Thyroid gland (tissue), 4 donors: Measurements from ENCODE around the gene COTL1. TPM values are rescaled to one million over a fixed set of nuclear protein-coding genes. Genes with fewer than 3 reads are reported as not detected.
A peak's percentile ranks its signal among the peaks of the same experiment; 100 is the strongest.
"Not testable (repeated sequence)": the region's sequence is repeated elsewhere in the genome, so short reads cannot be mapped to it uniquely, and the experiment has no call there.

Source experiments
- DNase-seq, 2 donors: peaks; one replicate each; pipeline ENCODE4 v3.0.0-alpha.2; 2019
- H3K27ac ChIP-seq, 3 donors: fragments of 200-600 bp; sonication (generic); 1 replicate in 2 of 3; 2 replicates in 1 of 3; pipeline ENCODE4 v1.5.1; 2016 to 2019; ENCODE audit warnings: mild to moderate bottlenecking in 1 of 3, moderate library complexity in 1 of 3
- H3K27me3 ChIP-seq: fragments of 200-600 bp; sonication (generic); one replicate; pipeline ENCODE4 v1.5.1; 2019
- H3K36me3 ChIP-seq, 2 donors: fragments of 200-600 bp; sonication (generic); one replicate each; pipeline ENCODE4 v1.5.1; 2016 to 2019
- H3K4me1 ChIP-seq, 2 donors: fragments of 200-600 bp; sonication (generic); one replicate each; pipeline ENCODE4 v1.5.1; 2017 to 2019
- H3K4me3 ChIP-seq, 3 donors: fragments of 200-600 bp; sonication (generic); replicated peaks in 1 of 3; 1 replicate in 2 of 3; 2 replicates in 1 of 3; pipeline ENCODE4 v1.5.1; 2016; ENCODE audit warnings: mild to moderate bottlenecking in 1 of 3
- H3K9me3 ChIP-seq: fragments of 200-600 bp; sonication (generic); one replicate; pipeline ENCODE4 v1.5.1; 2017
- CTCF ChIP-seq, 6 experiments: fragments of 200-600 bp in 3 of 6; fragments of 450-650 bp in 3 of 6; sonication (generic) in 3 of 6; IDR thresholded peaks; one replicate each; pipeline ENCODE4 v1.5.1; 2016 to 2019; ENCODE audit warnings: antibody characterized with exemption in 6 of 6, mild to moderate bottlenecking in 2 of 6, inconsistent platforms in 1 of 6, moderate library complexity in 1 of 6
- POLR2A ChIP-seq, 2 donors: fragments of 450-650 bp; IDR thresholded peaks; one replicate each; pipeline ENCODE4 v1.6.1; 2017; ENCODE audit warnings: antibody characterized with exemption in 2 of 2, mild to moderate bottlenecking in 2 of 2, moderate library complexity in 1 of 2
- WGBS, 2 donors: methylation state at CpG; one replicate each; pipeline ENCODE4 v1.1.5; 2017; 5-methylcytosine and 5-hydroxymethylcytosine counted together
- intact Hi-C: fragments of 100-400 bp; cut with DNase I; formaldehyde crosslinking; loops from one replicate; pipeline ENCODE4 v1.15.1; 2023
- total RNA-seq, 4 donors: library from RNA; depleted of rRNA; stranded (reverse); fragments of >200 nt; gene quantifications; one replicate each; pipeline ENCODE4 v1.2.3, GENCODE V29; 2016

The COTL1 gene
- total RNA-seq, 4 donors from 2014 or later, result 26.0 to 39.7 (median 31.4) TPM

DNA sequence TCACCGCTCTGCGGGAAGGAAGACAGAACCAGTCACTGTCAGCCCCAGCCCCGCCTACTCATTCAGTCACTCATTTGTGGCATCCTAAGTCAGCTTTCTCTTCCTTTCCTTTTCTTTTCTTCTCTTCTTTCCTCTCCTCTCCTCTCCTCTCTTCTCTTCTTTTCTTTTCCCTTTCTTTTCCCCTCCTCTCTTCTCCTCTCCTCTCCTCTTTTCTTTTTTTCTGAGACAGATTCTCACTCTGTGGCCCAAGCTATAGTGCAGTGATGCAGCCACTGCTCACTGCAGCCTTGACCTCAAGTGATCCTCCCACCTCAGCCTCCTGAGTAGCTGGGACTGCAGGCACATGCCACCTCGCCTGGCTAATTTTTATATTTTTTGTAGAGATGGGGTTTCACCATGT lies 19.8 kb upstream of the COTL1 start:
- no peak for DNase-seq
- 90 to 91% methylated on average over 4 of the region's 4 CpGs for WGBS, 2 donors
- no peaks in the 10 kb centered on the region for H3K27me3 ChIP-seq

DNA sequence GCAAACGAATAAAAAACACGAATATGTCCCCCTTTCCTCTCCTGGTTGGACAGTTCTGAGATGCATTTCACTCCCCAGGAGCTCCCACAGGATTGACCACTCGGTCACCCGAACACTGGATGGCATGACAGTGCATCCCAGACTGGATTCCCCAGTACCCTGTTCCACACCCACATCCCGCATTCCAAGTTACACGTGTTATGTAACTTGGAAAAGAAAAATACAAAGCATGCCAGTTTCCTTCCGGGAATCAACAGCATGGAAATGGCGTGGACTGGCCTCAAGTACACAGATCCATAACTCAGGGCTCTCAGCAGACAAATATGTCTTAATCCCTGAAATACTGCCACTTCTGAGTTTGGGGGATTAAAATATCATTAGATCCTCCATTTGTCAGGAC lies 17.8 kb upstream of the COTL1 start:
- H3K4me3 ChIP-seq, result no peak overlapping the region
- no peak overlapping the region for H3K27ac ChIP-seq
- H3K9me3 ChIP-seq, result no peaks in the 10 kb centered on the region
- WGBS, 2 donors, result 78 to 79% methylated on average over 8 of the region's 8 CpGs
- H3K27me3 ChIP-seq, result no peaks in the 10 kb centered on the region
- DNase-seq, result no peak
- no peak for TF ChIP-seq CTCF (IDR thresholded peaks at IDR 0.05)
- H3K36me3 ChIP-seq, result no peaks in the 10 kb centered on the region
- peaks cover 11 to 20% of the 10 kb centered on the region in 2 donors for H3K4me1 ChIP-seq
- intact Hi-C loops, result no loop called here

More for the DNA sequence above, 19.8 kb upstream of the COTL1 start:
- intact Hi-C loops, result no loop called here
- Histone ChIP-seq H3K4me1 (peaks cover 20 to 34% of the 10 kb centered on the region in 2 donors), H3K4me3 (no peak overlapping the region), H3K27ac (no peak overlapping the region), H3K36me3 (no peaks in the 10 kb centered on the region), H3K9me3 (no peaks in the 10 kb centered on the region)
- no peak for TF ChIP-seq CTCF (IDR thresholded peaks at IDR 0.05)
- TF ChIP-seq POLR2A (IDR thresholded peaks at IDR 0.05), result no peak

GRCh38 chr16:84633622-84634021 lies 15.7 kb upstream of the COTL1 start:
- Histone ChIP-seq H3K9me3 (no peaks in the 10 kb centered on the region), H3K4me1 (peaks cover 14 to 16% of the 10 kb centered on the region in 2 donors), H3K27me3 (no peaks in the 10 kb centered on the region), H3K27ac (peak overlapping the region in 1 of 3 donors; percentile 9), H3K36me3 (no peaks in the 10 kb centered on the region), H3K4me3 (no peak overlapping the region)
- peak; percentile 90 to 92 for DNase-seq
- 13 to 28% methylated on average over 9 of the region's 9 CpGs for WGBS, 2 donors
- intact Hi-C loops, result no loop called here
- TF ChIP-seq POLR2A (IDR thresholded peaks at IDR 0.05), result no peak
- TF ChIP-seq CTCF (IDR thresholded peaks at IDR 0.05), result no peak

DNA sequence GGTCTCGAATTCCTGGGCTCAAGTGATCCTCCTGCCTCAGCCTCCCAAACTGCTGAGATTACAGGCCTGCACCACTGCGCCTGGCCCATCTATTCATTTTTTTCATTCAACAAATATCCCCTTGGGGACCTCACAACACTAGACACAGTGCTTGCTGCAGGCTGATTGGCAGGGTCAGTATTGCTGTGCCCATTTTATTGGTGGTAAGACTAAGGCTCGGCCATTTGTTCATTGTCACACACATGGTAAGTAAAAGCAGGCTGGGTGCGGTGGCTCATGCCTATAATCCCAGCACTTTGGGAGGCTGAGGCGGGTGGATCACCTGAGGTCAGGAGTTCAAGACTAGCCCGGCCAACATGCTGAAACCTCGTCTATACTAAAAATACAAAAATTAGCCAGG lies 15.0 kb upstream of the COTL1 start:
- intact Hi-C loops, H3K9me3 ChIP-seq, H3K27me3 ChIP-seq, H3K36me3 ChIP-seq, DNase-seq, H3K4me3 ChIP-seq, H3K27ac ChIP-seq: not testable (repeated sequence)
- 83% methylated on average over 7 of the region's 7 CpGs for WGBS, 2 donors
- peaks cover 14 to 16% of the 10 kb centered on the region in 2 donors for H3K4me1 ChIP-seq

DNA sequence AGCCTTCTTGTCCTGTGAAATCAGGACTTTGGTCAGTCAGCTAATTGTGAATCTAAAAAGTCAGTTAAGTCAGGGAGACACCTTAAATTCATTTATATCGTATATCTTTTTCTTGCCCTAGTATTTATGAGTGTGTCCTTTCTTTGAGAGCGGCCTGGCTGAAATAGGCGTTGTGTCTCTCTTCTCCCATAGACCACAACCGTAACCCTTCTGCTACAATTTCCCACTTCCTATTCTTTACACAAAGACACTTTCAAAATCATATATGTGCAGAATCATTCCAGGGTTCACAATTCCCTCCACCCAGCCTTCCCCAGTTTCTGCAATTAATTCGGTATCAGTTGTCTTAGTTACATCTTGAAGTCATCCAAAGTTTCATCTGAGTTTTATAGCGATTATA lies 14.0 kb upstream of the COTL1 start:
- 85 to 87% methylated on average over 6 of the region's 6 CpGs for WGBS, 2 donors
- H3K9me3 ChIP-seq, result no peaks in the 10 kb centered on the region
- peaks cover 14 to 16% of the 10 kb centered on the region in 2 donors for H3K4me1 ChIP-seq
- TF ChIP-seq CTCF (IDR thresholded peaks at IDR 0.05) (no peak), POLR2A (IDR thresholded peaks at IDR 0.05) (no peak)
- no peak overlapping the region for H3K4me3 ChIP-seq
- intact Hi-C loops, result no loop called here
- H3K36me3 ChIP-seq, result no peaks in the 10 kb centered on the region
- DNase-seq, result no peak
- H3K27me3 ChIP-seq, result no peaks in the 10 kb centered on the region
- no peak overlapping the region for H3K27ac ChIP-seq

DNA sequence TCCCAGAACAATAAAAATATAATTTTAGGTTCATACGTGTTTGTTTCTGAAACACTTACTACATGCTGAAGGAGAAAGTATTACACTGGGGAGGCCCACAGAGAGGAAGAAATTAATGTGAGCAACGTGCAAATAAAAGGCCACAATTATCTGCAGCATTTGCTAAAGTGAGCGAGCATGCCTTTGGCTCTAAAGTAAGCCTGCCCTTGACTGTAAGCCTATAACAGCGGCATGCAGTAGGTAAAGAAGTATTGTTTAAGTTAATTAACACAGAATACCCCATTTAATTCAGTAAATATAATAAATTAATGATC lies 13.2 kb upstream of the COTL1 start:
- Histone ChIP-seq H3K9me3 (no peaks in the 10 kb centered on the region), H3K4me1 (peaks cover 14 to 16% of the 10 kb centered on the region in 2 donors), H3K36me3 (no peaks in the 10 kb centered on the region), H3K4me3 (no peak overlapping the region), H3K27ac (no peak overlapping the region), H3K27me3 (no peaks in the 10 kb centered on the region)
- DNase-seq, result no peak
- WGBS, 2 donors, result 90 to 92% methylated on average over 4 of the region's 4 CpGs
- intact Hi-C loops, result no loop called here
- TF ChIP-seq CTCF (IDR thresholded peaks at IDR 0.05), result no peak
- TF ChIP-seq POLR2A (IDR thresholded peaks at IDR 0.05), result no peak
